Effector memory CD4-positive, alpha-beta T cell (primary cell): ENCODE data around the gene TNIP2.

Experiments
- DNase-seq, 3 donors: peaks; one replicate each; pipeline ENCODE4 v3.0.0-alpha.2; 2020
- H3K27ac ChIP-seq: 2 replicates; pipeline ENCODE4 v1.7.0; 2013; ENCODE audit warnings: mild to moderate bottlenecking, low read length, moderate library complexity; ENCODE audit not compliant: insufficient read depth, poor library complexity, severe bottlenecking
- H3K27me3 ChIP-seq: replicated peaks from 2 replicates; pipeline ENCODE4 v1.7.0; 2013; ENCODE audit warnings: mild to moderate bottlenecking, low read length; ENCODE audit not compliant: insufficient read depth, control insufficient read depth, poor library complexity, severe bottlenecking
- H3K36me3 ChIP-seq: 2 replicates; pipeline ENCODE4 v1.7.0; 2013; ENCODE audit warnings: mild to moderate bottlenecking, low read length, moderate library complexity; ENCODE audit not compliant: control insufficient read depth, insufficient read depth
- H3K4me1 ChIP-seq: 2 replicates; pipeline ENCODE4 v1.7.0; 2013; ENCODE audit warnings: low read length, mild to moderate bottlenecking; ENCODE audit not compliant: control insufficient read depth, insufficient read depth, poor library complexity, severe bottlenecking
- H3K4me3 ChIP-seq: 2 replicates; pipeline ENCODE4 v1.7.0; 2013; ENCODE audit warnings: low read length, low read depth, mild to moderate bottlenecking; ENCODE audit not compliant: insufficient read depth, poor library complexity, severe bottlenecking
- H3K9me3 ChIP-seq: 2 replicates; pipeline ENCODE4 v1.7.0; 2013; ENCODE audit warnings: mild to moderate bottlenecking, low read length, moderate library complexity; ENCODE audit not compliant: control insufficient read depth

Gene TNIP2

GRCh38 chr4:2793586-2794485 lies 37.7 kb upstream of the TNIP2 start:
- no peak for DNase-seq
- Histone ChIP-seq H3K27me3 (no peaks in the 10 kb centered on the region), H3K36me3 (no peaks in the 10 kb centered on the region), H3K9me3 (no peaks in the 10 kb centered on the region), H3K27ac (no peak overlapping the region), H3K4me3 (peak overlapping the region; percentile 70), H3K4me1 (peaks cover 34% of the 10 kb centered on the region)

- H3K4me3 ChIP-seq, result peak within 1 kb of the TSS; percentile 70
- H3K27ac ChIP-seq, result peak within 1 kb of the TSS; percentile 55
- peak; percentile 46 to 67 (median 57) for DNase-seq
- H3K4me1 ChIP-seq, result peaks cover 34% of the 10 kb centered on the region
- H3K27me3 ChIP-seq, result no peaks in the 10 kb centered on the region
- H3K36me3 ChIP-seq, result no peaks in the 10 kb centered on the region
- no peaks in the 10 kb centered on the region for H3K9me3 ChIP-seq
These were observed 36.8 kb upstream of the TNIP2 start, which contains the start of gene SH3BP2 for GRCh38 chr4:2792711-2793585. TSS of gene SH3BP2 (plus strand) at chr4:2793085. CDS start at chr4:2820618, 27,533 bp downstream.

GRCh38 chr4:2792396-2792710 lies 36.2 kb upstream of the TNIP2 start:
- Histone ChIP-seq H3K4me1 (peaks cover 34% of the 10 kb centered on the region), H3K27ac (peak overlapping the region; percentile 11), H3K4me3 (no peak overlapping the region), H3K9me3 (no peaks in the 10 kb centered on the region), H3K36me3 (no peaks in the 10 kb centered on the region), H3K27me3 (no peaks in the 10 kb centered on the region)
- DNase-seq, result no peak

- H3K27ac ChIP-seq, result peak overlapping the region; percentile 11
- H3K27me3 ChIP-seq, result no peaks in the 10 kb centered on the region
- peaks cover 38% of the 10 kb centered on the region for H3K4me1 ChIP-seq
These were observed 35.6 kb upstream of the TNIP2 start for GRCh38 chr4:2791518-2792395.

GRCh38 chr4:2790583-2791517 lies 34.7 kb upstream of the TNIP2 start:
- no peaks in the 10 kb centered on the region for H3K27me3 ChIP-seq
- DNase-seq, result no peak
- no peaks in the 10 kb centered on the region for H3K36me3 ChIP-seq
- H3K4me3 ChIP-seq, result no peak overlapping the region
- H3K9me3 ChIP-seq, result no peaks in the 10 kb centered on the region
- peaks cover 47% of the 10 kb centered on the region for H3K4me1 ChIP-seq
- H3K27ac ChIP-seq, result no peak overlapping the region

More at GRCh38 chr4:2791518-2792395, 35.6 kb upstream of the TNIP2 start:
- H3K4me3 ChIP-seq, result no peak overlapping the region
- DNase-seq, result no peak
- no peaks in the 10 kb centered on the region for H3K9me3 ChIP-seq
- no peaks in the 10 kb centered on the region for H3K36me3 ChIP-seq

- no peaks in the 10 kb centered on the region for H3K9me3 ChIP-seq
- H3K4me1 ChIP-seq, result peaks cover 51% of the 10 kb centered on the region
- no peak for DNase-seq
- no peak overlapping the region for H3K27ac ChIP-seq
- no peaks in the 10 kb centered on the region for H3K27me3 ChIP-seq
- H3K36me3 ChIP-seq, result no peaks in the 10 kb centered on the region
- no peak overlapping the region for H3K4me3 ChIP-seq
These were observed 33.9 kb upstream of the TNIP2 start for GRCh38 chr4:2789793-2790582.

GRCh38 chr4:2789351-2789750 lies 33.2 kb upstream of the TNIP2 start:
- Histone ChIP-seq H3K27me3 (no peaks in the 10 kb centered on the region), H3K4me1 (peaks cover 48% of the 10 kb centered on the region), H3K36me3 (no peaks in the 10 kb centered on the region), H3K4me3 (no peak overlapping the region), H3K27ac (no peak overlapping the region), H3K9me3 (no peaks in the 10 kb centered on the region)
- no peak for DNase-seq

GRCh38 chr4:2788532-2789103 lies 32.5 kb upstream of the TNIP2 start:
- no peak overlapping the region for H3K4me3 ChIP-seq
- H3K4me1 ChIP-seq, result peaks cover 40% of the 10 kb centered on the region

More at GRCh38 chr4:2788532-2789103, 32.5 kb upstream of the TNIP2 start:
- Histone ChIP-seq H3K27me3 (no peaks in the 10 kb centered on the region), H3K9me3 (no peaks in the 10 kb centered on the region), H3K27ac (peak overlapping the region; percentile 76), H3K36me3 (no peaks in the 10 kb centered on the region)
- no peak for DNase-seq
